Stromal cell of bone marrow (primary cell): ENCODE measurements around the gene MRPS21.
"Not testable (repeated sequence)": the region's sequence is repeated elsewhere in the genome, so short reads cannot be mapped to it uniquely, and the experiment has no call there.

Source experiments
- DNase-seq: peaks from one replicate; pipeline ENCODE4 v3.0.0-alpha.2; 2012; ENCODE audit warnings: low read depth

Gene MRPS21

GRCh38 chr1:150281758-150282557, 11.7 kb upstream of the MRPS21 start, which contains the start of gene CIART:
TSS of gene CIART (plus strand) at chr1:150282554. CDS start at chr1:150283268, 714 bp downstream.
- peak; percentile 100 for DNase-seq

GRCh38 chr1:150282558-150282958, 11.1 kb upstream of the MRPS21 start:
- DNase-seq, result no peak

- no peak for DNase-seq
Measured at GRCh38 chr1:150283260-150283659, 10.4 kb upstream of the MRPS21 start.

- no peak for DNase-seq
Measured at GRCh38 chr1:150288382-150288781, 5.3 kb upstream of the MRPS21 start.

GRCh38 chr1:150288822-150289221, 4.8 kb upstream of the MRPS21 start:
- no peak for DNase-seq

GRCh38 chr1:150295476-150295875, 1.8 kb downstream of the MRPS21 start:
- DNase-seq, result no peak

GRCh38 chr1:150299716-150300115, 6.1 kb downstream of the MRPS21 start:
- DNase-seq, result no peak

GRCh38 chr1:150302338-150302737, 8.7 kb downstream of the MRPS21 start:
- no peak for DNase-seq

- no peak for DNase-seq
Measured at GRCh38 chr1:150302902-150303301, 9.2 kb downstream of the MRPS21 start.

- not testable (repeated sequence) for DNase-seq
Measured at GRCh38 chr1:150308585-150308984, 14.9 kb downstream of the MRPS21 start.

GRCh38 chr1:150309758-150310508, 16.3 kb downstream of the MRPS21 start:
- no peak for DNase-seq

GRCh38 chr1:150311762-150312161, 18.1 kb downstream of the MRPS21 start:
- no peak for DNase-seq

GRCh38 chr1:150314691-150315090, 21.0 kb downstream of the MRPS21 start:
- not testable (repeated sequence) for DNase-seq

- no peak for DNase-seq
Measured at GRCh38 chr1:150320667-150320978, 27.0 kb downstream of the MRPS21 start.

GRCh38 chr1:150321826-150322166, 28.1 kb downstream of the MRPS21 start:
- no peak for DNase-seq

GRCh38 chr1:150322310-150322709, 28.6 kb downstream of the MRPS21 start:
- DNase-seq, result no peak

GRCh38 chr1:150332651-150333290, 39.1 kb downstream of the MRPS21 start:
- no peak for DNase-seq

GRCh38 chr1:150346316-150346715, 52.7 kb downstream of the MRPS21 start:
- DNase-seq, result no peak

- no peak for DNase-seq
Measured at GRCh38 chr1:150352866-150353265, 59.2 kb downstream of the MRPS21 start.
